HG03066 (cell line): ENCODE data around the gene ZFP30.

Source experiments
- ATAC-seq: cut with Tn5 transposase; IDR thresholded peaks from one replicate; pipeline ENCODE4 v1.9.1; 2021; ENCODE audit warnings: low read depth; ENCODE audit not compliant: unreplicated experiment

ZFP30 gene

DNA sequence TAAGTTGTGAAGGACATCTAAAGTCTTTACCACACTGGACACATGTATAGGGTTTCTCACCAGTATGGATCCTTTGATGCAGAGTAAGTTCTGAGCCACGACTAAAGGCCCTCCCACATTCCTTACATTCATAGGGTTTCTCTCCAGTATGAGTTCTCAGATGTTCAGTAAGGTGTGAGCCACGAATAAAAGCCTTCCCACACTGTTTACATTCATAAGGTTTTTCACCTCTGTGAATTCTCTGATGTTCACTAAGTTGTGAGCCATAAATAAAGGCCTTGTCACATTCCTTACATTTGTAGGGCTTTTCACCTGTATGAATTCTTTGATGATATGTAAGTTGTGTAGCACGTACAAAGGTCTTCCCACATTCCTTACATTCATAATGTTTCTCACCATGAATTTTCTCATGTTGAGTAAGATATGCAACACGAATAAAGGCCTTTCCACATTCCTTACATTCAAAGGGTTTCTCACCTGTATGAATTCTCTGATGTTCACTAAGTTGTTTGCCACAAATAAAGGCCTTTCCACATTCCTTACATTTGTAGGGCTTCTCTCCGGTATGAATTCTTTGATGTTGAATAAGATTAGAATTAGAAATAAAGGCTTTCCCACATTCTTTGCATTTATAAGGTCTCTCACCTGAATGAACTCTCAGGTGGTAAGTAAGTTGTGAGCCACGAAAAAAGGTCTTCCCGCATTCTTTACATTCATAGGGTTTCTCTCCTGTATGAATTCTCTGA, 90.5 kb downstream of the ZFP30 start:
- no peak for ATAC-seq
